G401.6 (cell line): ENCODE results near the gene TSHZ2.
"Not testable (repeated sequence)": the region's sequence is repeated elsewhere in the genome, so short reads cannot be mapped to it uniquely, and the experiment has no call there.

Experiments
- FAIRE-seq: peaks from 2 replicates; lab custom pipeline; 2012; peaks lifted over from hg19 to GRCh38; lab: Jason Lieb, UNC

TSHZ2 gene

GRCh38 chr20:53422039-53422438 lies 449.9 kb downstream of the TSHZ2 start:
- FAIRE-seq = no peak

- FAIRE-seq = no peak
Measured at GRCh38 chr20:53423587-53424146, 451.5 kb downstream of the TSHZ2 start.

GRCh38 chr20:53425481-53425880 lies 453.3 kb downstream of the TSHZ2 start:
- FAIRE-seq = no peak

- FAIRE-seq = no peak
Measured at GRCh38 chr20:53425941-53426340, 453.8 kb downstream of the TSHZ2 start.

- FAIRE-seq = no peak
Measured at GRCh38 chr20:53426766-53427312, 454.7 kb downstream of the TSHZ2 start.

GRCh38 chr20:53427951-53428350 lies 455.8 kb downstream of the TSHZ2 start:
- no peak for FAIRE-seq

- no peak for FAIRE-seq
Measured at GRCh38 chr20:53428588-53428987, 456.4 kb downstream of the TSHZ2 start.

- FAIRE-seq = no peak
Measured at GRCh38 chr20:53428996-53429395, 456.8 kb downstream of the TSHZ2 start.

GRCh38 chr20:53434662-53435061 lies 462.5 kb downstream of the TSHZ2 start:
- FAIRE-seq = no peak

- FAIRE-seq = not testable (repeated sequence)
Measured at GRCh38 chr20:53436927-53437326, 464.8 kb downstream of the TSHZ2 start.

GRCh38 chr20:53438368-53438767 lies 466.2 kb downstream of the TSHZ2 start:
- no peak for FAIRE-seq

GRCh38 chr20:53439046-53439445 lies 466.9 kb downstream of the TSHZ2 start:
- no peak for FAIRE-seq

- FAIRE-seq = no peak
Measured at GRCh38 chr20:53439616-53440015, 467.5 kb downstream of the TSHZ2 start.

- no peak for FAIRE-seq
Measured at GRCh38 chr20:53444401-53445149, 472.4 kb downstream of the TSHZ2 start.

- no peak for FAIRE-seq
Measured at GRCh38 chr20:53445321-53445731, 473.2 kb downstream of the TSHZ2 start.

GRCh38 chr20:53445932-53446331 lies 473.8 kb downstream of the TSHZ2 start:
- no peak for FAIRE-seq

- FAIRE-seq = no peak
Measured at GRCh38 chr20:53447316-53447715, 475.2 kb downstream of the TSHZ2 start.

GRCh38 chr20:53448426-53448825 lies 476.3 kb downstream of the TSHZ2 start:
- FAIRE-seq = no peak

- no peak for FAIRE-seq
Measured at GRCh38 chr20:53448875-53449274, 476.7 kb downstream of the TSHZ2 start.

GRCh38 chr20:53453076-53453475 lies 480.9 kb downstream of the TSHZ2 start:
- FAIRE-seq = no peak

- no peak for FAIRE-seq
Measured at GRCh38 chr20:53454675-53455276, 482.6 kb downstream of the TSHZ2 start.

GRCh38 chr20:53463101-53463972 lies 491.2 kb downstream of the TSHZ2 start:
- FAIRE-seq = no peak
